ENCODE results near the gene RETREG1.
"Not testable (repeated sequence)": the region's sequence is repeated elsewhere in the genome, so short reads cannot be mapped to it uniquely, and the experiment has no call there.

RETREG1 gene

GRCh38 chr5:16544607-16545374 lies 72.0 kb downstream of the RETREG1 start:
- H3K4me3 ChIP-seq (ENCODE audit: low read length) = no peak overlapping the region
- TF ChIP-seq ZNF274 (IDR thresholded peaks at IDR 0.05; ENCODE audit: low read depth, low read length) = no peak

GRCh38 chr5:16543206-16543605 lies 73.6 kb downstream of the RETREG1 start:
- H3K4me3 ChIP-seq (ENCODE audit: low read length) = not testable (repeated sequence)

DNA sequence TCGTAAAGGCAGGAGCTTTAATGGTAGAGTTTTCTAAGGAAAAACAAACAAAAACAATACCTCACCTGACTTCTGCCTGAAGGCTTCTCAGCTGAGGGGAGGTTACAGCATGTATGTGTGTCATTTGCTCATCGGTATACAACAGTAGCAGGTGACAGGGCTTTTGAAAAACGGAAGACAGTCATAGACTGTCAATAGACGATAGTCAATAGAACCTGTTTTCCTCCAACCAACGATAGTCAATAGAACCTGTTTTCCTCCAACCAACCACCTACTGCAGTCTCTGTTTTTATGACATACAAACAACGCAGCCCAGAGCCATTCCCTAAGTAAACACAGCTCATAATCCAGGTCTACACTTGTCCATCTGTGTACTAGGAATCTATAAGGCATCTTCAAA lies 74.6 kb downstream of the RETREG1 start:
- TF ChIP-seq ZNF274 (IDR thresholded peaks at IDR 0.05; ENCODE audit: low read depth, low read length) = no peak
- H3K4me3 ChIP-seq (ENCODE audit: low read length) = no peak overlapping the region

DNA sequence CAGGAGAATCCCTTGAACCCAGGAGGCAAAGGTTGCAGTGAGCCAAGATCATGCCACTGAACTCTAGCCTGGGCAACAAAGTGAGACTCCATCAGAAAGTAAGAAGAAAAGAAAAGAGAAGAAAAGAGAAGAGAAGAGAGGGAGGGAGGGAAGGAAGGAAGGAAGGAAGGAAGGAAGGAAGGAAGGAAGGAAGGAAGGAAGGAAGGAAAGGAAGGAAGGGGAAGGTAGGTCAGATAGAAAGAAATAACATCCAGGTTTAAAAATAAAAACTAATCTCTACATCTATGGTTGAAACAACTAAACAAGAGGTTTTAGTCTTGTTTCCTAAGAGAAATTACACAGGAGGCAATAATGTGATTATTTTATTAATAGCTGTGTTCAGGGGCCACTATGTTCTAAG lies 75.2 kb downstream of the RETREG1 start:
- not testable (repeated sequence) for H3K4me3 ChIP-seq (ENCODE audit: low read length)

- no peak for TF ChIP-seq ZNF274 (IDR thresholded peaks at IDR 0.05; ENCODE audit: low read depth, low read length)
- H3K4me3 ChIP-seq (ENCODE audit: low read length) = no peak overlapping the region
Observed at GRCh38 chr5:16540421-16540820, 76.4 kb downstream of the RETREG1 start.

GRCh38 chr5:16539169-16539666 lies 77.6 kb downstream of the RETREG1 start:
- H3K4me3 ChIP-seq (ENCODE audit: low read length) = no peak overlapping the region
- TF ChIP-seq ZNF274 (IDR thresholded peaks at IDR 0.05; ENCODE audit: low read depth, low read length) = no peak

GRCh38 chr5:16538006-16538405 lies 78.8 kb downstream of the RETREG1 start:
- TF ChIP-seq ZNF274 (IDR thresholded peaks at IDR 0.05; ENCODE audit: low read depth, low read length) = no peak
- H3K4me3 ChIP-seq (ENCODE audit: low read length) = no peak overlapping the region

DNA sequence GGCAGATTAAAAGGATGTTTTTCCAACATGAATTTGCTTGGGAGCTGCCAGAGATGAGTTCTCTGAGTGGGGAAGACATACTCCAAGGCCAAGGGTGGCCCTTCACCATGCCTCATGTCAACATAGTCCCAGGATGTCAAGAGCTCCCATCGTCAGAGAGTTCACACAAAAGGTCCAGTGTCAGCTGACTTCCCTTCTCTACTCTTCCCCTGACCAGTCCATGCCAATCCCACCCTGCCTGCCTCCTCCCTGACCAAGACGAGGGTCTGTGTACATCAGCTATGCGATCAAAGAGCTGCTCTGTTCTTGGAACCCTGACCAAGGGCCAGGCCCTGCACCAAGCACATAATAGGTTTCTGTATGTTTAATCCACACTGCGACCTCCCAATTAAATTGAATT lies 80.0 kb downstream of the RETREG1 start:
- no peak for TF ChIP-seq ZNF274 (IDR thresholded peaks at IDR 0.05; ENCODE audit: low read depth, low read length)
- H3K4me3 ChIP-seq (ENCODE audit: low read length) = no peak overlapping the region

DNA sequence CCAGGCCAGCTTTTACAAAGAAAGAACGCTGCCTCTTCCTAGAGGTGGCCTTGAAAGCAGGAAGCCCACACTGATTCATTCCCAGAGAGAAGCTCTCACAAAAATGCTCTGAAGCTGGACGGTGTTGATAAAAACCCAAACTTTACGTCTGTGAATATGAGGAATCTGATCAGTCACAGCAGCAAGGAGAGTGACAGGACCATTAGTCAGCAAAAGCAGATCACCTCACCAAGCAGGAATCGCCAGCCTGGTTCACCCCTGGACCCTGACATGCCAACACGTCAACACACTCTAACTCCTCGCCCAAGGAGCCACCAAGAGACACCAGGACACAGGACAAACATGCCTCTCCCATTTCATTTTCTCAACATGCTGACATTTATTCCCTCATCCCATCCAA lies 80.6 kb downstream of the RETREG1 start:
- H3K4me3 ChIP-seq (ENCODE audit: low read length) = no peak overlapping the region
- TF ChIP-seq ZNF274 (IDR thresholded peaks at IDR 0.05; ENCODE audit: low read depth, low read length) = no peak

DNA sequence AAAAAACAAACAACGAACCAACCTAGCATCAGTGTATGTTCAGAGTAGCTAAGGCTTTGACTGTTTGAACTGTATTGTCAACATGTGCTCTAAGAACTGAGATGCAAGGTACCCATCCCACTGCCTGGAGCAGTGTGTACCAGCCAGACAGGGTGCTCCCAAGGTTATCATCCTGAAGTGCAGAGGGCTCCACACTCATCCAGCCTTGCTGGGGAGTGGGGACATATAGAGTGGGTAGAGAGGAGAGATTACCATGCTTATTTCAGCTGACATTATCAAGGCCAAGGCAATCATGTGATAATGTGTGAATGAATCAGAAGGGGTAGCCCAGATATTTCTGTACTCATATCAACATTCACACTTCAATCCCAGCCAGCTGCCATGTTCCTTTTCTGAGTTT lies 82.5 kb downstream of the RETREG1 start:
- H3K4me3 ChIP-seq (ENCODE audit: low read length) = no peak overlapping the region
- no peak for TF ChIP-seq ZNF274 (IDR thresholded peaks at IDR 0.05; ENCODE audit: low read depth, low read length)

GRCh38 chr5:16531063-16531648 lies 85.6 kb downstream of the RETREG1 start:
- TF ChIP-seq ZNF274 (IDR thresholded peaks at IDR 0.05; ENCODE audit: low read depth, low read length) = no peak
- H3K4me3 ChIP-seq (ENCODE audit: low read length) = no peak overlapping the region

DNA sequence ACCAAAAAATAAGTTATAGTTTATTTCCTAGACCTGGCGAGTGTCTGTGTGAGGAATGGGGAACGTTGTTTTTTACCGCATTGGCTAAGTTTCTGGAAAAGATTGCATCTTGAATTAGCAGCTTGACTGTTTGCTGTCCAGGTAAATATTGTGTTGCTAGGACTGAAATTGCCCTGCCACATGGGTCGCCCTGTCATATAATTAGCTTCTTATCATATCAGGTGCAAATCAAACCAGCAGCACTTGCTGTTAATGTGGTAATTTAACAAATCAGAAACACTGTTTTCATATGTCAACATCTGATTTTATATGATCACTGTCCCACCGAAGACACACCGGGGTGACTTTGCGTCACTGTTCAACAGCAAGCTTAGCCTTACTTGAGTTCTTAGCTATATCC lies 87.5 kb downstream of the RETREG1 start:
- no peak for TF ChIP-seq ZNF274 (IDR thresholded peaks at IDR 0.05; ENCODE audit: low read depth, low read length)

GRCh38 chr5:16528382-16529110 lies 88.3 kb downstream of the RETREG1 start:
- TF ChIP-seq ZNF274 (IDR thresholded peaks at IDR 0.05; ENCODE audit: low read depth, low read length) = no peak
- H3K4me3 ChIP-seq (ENCODE audit: low read length) = no peak overlapping the region

More for the DNA sequence above, 87.5 kb downstream of the RETREG1 start:
- no peak overlapping the region for H3K4me3 ChIP-seq (ENCODE audit: low read length)

DNA sequence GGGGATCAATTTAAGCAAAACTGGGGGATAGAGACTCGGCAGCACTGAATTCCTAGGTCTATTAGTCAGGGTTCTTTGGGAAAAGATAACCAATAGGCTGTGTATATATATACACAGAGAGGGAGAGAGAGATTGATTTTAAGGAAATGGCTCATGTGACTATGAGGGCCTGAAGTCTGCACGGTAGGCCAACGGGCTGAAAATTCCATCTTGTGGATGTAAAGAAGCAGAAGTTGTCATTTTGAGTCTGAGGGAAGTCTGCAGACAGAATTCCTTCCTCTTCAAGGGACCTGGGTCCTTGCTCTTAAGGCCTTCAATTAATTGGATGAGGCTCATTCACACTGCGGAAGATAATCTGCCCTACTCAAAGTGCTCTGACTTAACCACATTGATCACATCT lies 91.1 kb downstream of the RETREG1 start:
- no peak for TF ChIP-seq ZNF274 (IDR thresholded peaks at IDR 0.05; ENCODE audit: low read depth, low read length)
- no peak overlapping the region for H3K4me3 ChIP-seq (ENCODE audit: low read length)

- no peak overlapping the region for H3K4me3 ChIP-seq (ENCODE audit: low read length)
- no peak for TF ChIP-seq ZNF274 (IDR thresholded peaks at IDR 0.05; ENCODE audit: low read depth, low read length)
Observed at GRCh38 chr5:16524286-16524685, 92.5 kb downstream of the RETREG1 start.

Data from GM08714 (cell line).